ENCODE measurements around the gene CLRN2. TPM values are rescaled to one million over a fixed set of nuclear protein-coding genes. Genes with fewer than 3 reads are reported as not detected.

Gene CLRN2
- total RNA-seq, 2 donors from 2014 or later = not detected

GRCh38 chr4:17497890-17498523 lies 17.0 kb upstream of the CLRN2 start:
- no peak for ATAC-seq

GRCh38 chr4:17500574-17500973 lies 14.4 kb upstream of the CLRN2 start:
- intact Hi-C loops (cut with DNase I, micrococcal nuclease) = no loop called here
- DNase-seq (no peak), ATAC-seq (no peak)

More at GRCh38 chr4:17497890-17498523, 17.0 kb upstream of the CLRN2 start:
- intact Hi-C loops (cut with DNase I, micrococcal nuclease) = no loop called here
- no peak for DNase-seq

- DNase-seq = no peak
- intact Hi-C loops (cut with DNase I, micrococcal nuclease) = no loop called here
- no peak for ATAC-seq
Observed at GRCh38 chr4:17502756-17503155, 12.2 kb upstream of the CLRN2 start.

DNA sequence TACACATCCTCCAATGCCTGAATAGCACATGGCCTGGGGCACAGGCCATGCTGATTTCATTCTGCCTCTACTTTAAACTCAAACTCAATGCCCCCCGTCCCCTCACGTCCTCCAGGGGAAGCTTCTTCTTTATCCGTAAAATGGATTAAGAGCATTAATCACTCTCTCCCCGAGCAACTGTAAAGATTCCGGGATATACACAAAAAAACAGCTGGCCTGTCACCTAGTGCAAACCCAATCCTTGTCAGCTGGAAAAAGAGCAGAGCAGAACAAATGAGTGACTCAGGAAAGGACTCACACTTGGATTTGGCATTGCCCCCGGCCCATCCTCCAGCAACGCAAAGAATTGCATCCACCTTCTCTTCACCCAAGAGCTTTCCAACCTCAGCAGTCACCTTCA lies 10.9 kb upstream of the CLRN2 start:
- no peak for ATAC-seq

DNA sequence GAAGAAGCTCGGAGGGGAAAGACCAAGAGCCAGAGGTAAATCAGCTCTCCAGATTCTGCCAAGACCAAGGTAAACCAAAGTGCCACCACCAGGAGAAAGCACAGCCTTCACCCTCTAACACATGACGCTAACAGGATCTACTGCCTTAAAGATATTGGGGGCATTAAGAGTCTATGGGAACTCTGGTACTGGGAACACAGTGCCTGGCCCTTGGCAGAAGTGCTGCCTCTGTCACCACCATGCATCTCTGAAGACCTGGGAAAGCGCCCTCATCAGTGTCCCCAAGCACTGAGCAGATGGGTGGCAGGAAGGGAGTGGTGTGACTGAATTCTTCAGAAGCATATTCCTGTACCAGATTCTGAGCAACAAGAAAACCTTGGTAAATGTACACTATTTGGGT lies 4.4 kb upstream of the CLRN2 start:
- ATAC-seq (no peak), DNase-seq (no peak)
- intact Hi-C loops (cut with DNase I, micrococcal nuclease) = no loop called here

More for the DNA sequence above, 10.9 kb upstream of the CLRN2 start:
- intact Hi-C loops (cut with DNase I, micrococcal nuclease) = no loop called here
- DNase-seq = no peak

DNA sequence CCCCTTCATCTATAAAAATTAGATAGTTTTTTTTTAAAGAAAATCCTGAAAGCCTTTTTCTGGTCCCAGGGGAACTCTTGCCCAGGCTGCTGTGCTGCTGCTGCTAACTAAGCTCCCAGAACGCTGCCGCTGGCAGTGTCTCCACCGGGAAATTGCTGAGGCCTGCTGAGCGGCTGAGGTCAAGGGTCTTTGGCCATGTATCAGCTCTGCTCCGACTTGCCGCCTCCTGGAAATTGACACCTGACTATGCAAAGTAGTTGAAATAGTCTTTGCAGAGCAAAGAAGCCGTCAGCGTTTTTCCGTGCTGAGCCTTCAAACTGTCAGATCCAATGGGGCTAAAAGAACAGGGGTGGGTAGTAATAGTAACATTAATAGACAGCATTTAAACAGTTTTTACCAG lies 3.9 kb upstream of the CLRN2 start:
- intact Hi-C loops (cut with DNase I, micrococcal nuclease) = no loop called here
- DNase-seq (peak; percentile 33 to 45), ATAC-seq (peak; percentile 59)

GRCh38 chr4:17511509-17511949 lies 3.4 kb upstream of the CLRN2 start:
- DNase-seq = peak; percentile 62 to 71
- intact Hi-C loops (cut with DNase I, micrococcal nuclease) = no loop called here

GRCh38 chr4:17511950-17512795 lies 2.8 kb upstream of the CLRN2 start, which contains the start of gene QDPR:
QDPR (minus strand) TSS chr4:17512090; CDS start chr4:17512054, 36 bp downstream.
- intact Hi-C loops (cut with DNase I, micrococcal nuclease) = no loop called here
- ATAC-seq (peak; percentile 93), DNase-seq (peak; percentile 76 to 83)

More at GRCh38 chr4:17511509-17511949, 3.4 kb upstream of the CLRN2 start:
- peak; percentile 76 for ATAC-seq

- DNase-seq (no peak), ATAC-seq (no peak)
- intact Hi-C loops (cut with DNase I, micrococcal nuclease) = no loop called here
Observed at GRCh38 chr4:17512973-17513665, 1.8 kb upstream of the CLRN2 start.

GRCh38 chr4:17515445-17516407 lies 761 bp downstream of the CLRN2 start:
- ATAC-seq (no peak), DNase-seq (no peak)
- intact Hi-C loops (cut with DNase I, micrococcal nuclease) = no loop called here

DNA sequence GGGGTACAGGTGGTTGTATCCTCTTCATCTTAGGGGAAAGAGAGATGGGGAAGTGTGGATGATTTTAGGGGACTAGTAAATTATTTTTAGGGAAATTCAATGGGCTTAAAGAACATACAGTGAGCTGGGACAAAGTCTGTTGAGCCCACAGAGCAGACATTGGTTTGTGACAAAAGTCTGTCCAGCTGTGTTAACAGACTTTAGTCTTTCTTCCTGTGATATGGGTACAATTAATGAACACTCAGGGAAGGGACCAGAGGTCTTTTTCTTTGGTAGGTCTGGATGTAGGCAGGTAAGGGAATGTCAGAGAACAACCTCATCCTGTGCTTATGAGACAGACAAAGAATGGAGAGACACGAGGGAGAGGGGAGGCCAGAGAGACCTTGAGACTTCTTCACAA lies 2.0 kb downstream of the CLRN2 start:
- ATAC-seq = no peak
- intact Hi-C loops (cut with DNase I, micrococcal nuclease) = no loop called here
- DNase-seq = no peak

- DNase-seq = no peak
- intact Hi-C loops (cut with DNase I, micrococcal nuclease) = no loop called here
- no peak for ATAC-seq
Observed at GRCh38 chr4:17517664-17518063, 2.7 kb downstream of the CLRN2 start.

- intact Hi-C loops (cut with DNase I, micrococcal nuclease) = no loop called here
- ATAC-seq = no peak
- no peak for DNase-seq
Observed at GRCh38 chr4:17521595-17521994, 6.6 kb downstream of the CLRN2 start.

DNA sequence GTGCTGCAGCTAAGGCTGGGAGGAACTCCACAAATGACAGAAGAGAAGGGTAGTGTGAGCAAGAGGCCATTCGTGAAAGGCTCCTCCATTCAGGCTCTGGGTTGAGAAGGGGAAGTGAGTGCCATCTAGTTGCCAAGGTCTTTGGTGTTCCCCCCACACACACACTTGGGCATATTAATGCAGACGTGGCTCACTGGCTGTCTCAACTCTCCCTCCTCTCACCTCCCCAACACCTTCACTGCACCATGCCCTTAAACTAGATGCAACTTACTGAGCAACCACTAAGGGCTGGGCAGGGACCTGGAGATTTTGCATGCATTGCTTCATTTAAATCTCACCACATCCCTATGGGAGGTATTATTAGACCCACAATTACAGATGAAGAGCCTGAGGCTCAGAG lies 8.7 kb downstream of the CLRN2 start:
- DNase-seq (no peak), ATAC-seq (no peak)
- intact Hi-C loops (cut with DNase I, micrococcal nuclease) = no loop called here

- ATAC-seq = no peak
- intact Hi-C loops (cut with DNase I, micrococcal nuclease) = no loop called here
- DNase-seq = no peak
Observed at GRCh38 chr4:17526695-17527477, 11.9 kb downstream of the CLRN2 start.

- intact Hi-C loops (cut with DNase I, micrococcal nuclease) = no loop called here
- DNase-seq (no peak), ATAC-seq (no peak)
Observed at GRCh38 chr4:17528551-17529165, 13.7 kb downstream of the CLRN2 start.

GRCh38 chr4:17531538-17532285 lies 16.7 kb downstream of the CLRN2 start:
- intact Hi-C loops (cut with DNase I, micrococcal nuclease) = no loop called here
- DNase-seq = no peak
- no peak for ATAC-seq

Data from left colon (tissue), 2 donors.